WTC11 (cell line): ENCODE measurements around the gene WDR82. TPM values are rescaled to one million over a fixed set of nuclear protein-coding genes. Genes with fewer than 3 reads are reported as not detected.

ENCODE experiments used
- ATAC-seq: fragments of 200-7000 bp; cut with Tn5 transposase; 2 replicates; pipeline ENCODE4 v1.10.0; 2021; ENCODE audit warnings: mild to moderate bottlenecking, moderate library complexity
- CTCF ChIA-PET: fragments of 300-600 bp; sonication (Branson Sonifier 250); formaldehyde crosslinking; loops from one replicate; lab custom pipeline; 2021; ENCODE audit warnings: antibody characterized with exemption; lab: Charles Lee
- POLR2A ChIA-PET: fragments of 350-600 bp; sonication (Branson Sonifier 250); formaldehyde crosslinking; loops from one replicate; lab custom pipeline; 2021; ENCODE audit warnings: antibody characterized with exemption; lab: Charles Lee
- DNase-seq: peaks from one replicate; pipeline ENCODE4 v3.0.0; 2021; ENCODE audit warnings: low spot score
- H3K27ac Mint-ChIP-seq: 2 replicates; pipeline ENCODE4 v1.8.0; 2021; ENCODE audit warnings: mixed read lengths
- H3K27me3 Mint-ChIP-seq: 2 replicates; pipeline ENCODE4 v1.8.0; 2021; ENCODE audit warnings: low read depth, mild to moderate bottlenecking, moderate library complexity, mixed read lengths
- H3K36me3 Mint-ChIP-seq: 2 replicates; pipeline ENCODE4 v1.8.0; 2021; ENCODE audit warnings: mixed read lengths
- H3K4me1 Mint-ChIP-seq: 2 replicates; pipeline ENCODE4 v1.8.0; 2022; ENCODE audit warnings: mixed read lengths
- H3K4me3 Mint-ChIP-seq: 2 replicates; pipeline ENCODE4 v1.8.0; 2021; ENCODE audit warnings: mild to moderate bottlenecking, moderate library complexity, mixed read lengths
- H3K9me3 Mint-ChIP-seq: 2 replicates; pipeline ENCODE4 v1.8.0; 2021; ENCODE audit warnings: mixed read lengths
- AFF4 ChIP-seq: sonication (generic); formaldehyde crosslinking; IDR thresholded peaks from 2 replicates; pipeline ENCODE4 v1.8.1; 2023; ENCODE audit warnings: mild to moderate bottlenecking, missing genetic modification reagents, borderline replicate concordance
- ATF2 ChIP-seq: sonication (generic); formaldehyde crosslinking; IDR thresholded peaks from 2 replicates; pipeline ENCODE4 v1.8.1; 2022; ENCODE audit warnings: low read depth, missing genetic modification reagents, borderline replicate concordance
- EMX1 ChIP-seq: fragments of 250-450 bp; sonication (Bioruptor Pico); IDR thresholded peaks from 2 replicates; pipeline ENCODE4 v1.8.0; 2021; ENCODE audit warnings: mild to moderate bottlenecking
- GRHL2 ChIP-seq: fragments of 250-450 bp; sonication (Bioruptor Pico); IDR thresholded peaks from 2 replicates; pipeline ENCODE4 v1.8.0; 2022; ENCODE audit warnings: mild to moderate bottlenecking, moderate library complexity; ENCODE audit not compliant: insufficient replicate concordance, severe bottlenecking
- IRF1 ChIP-seq: sonication (generic); formaldehyde crosslinking; IDR thresholded peaks from 2 replicates; pipeline ENCODE4 v1.8.0; 2023; ENCODE audit warnings: missing genetic modification reagents
- IRF2 ChIP-seq: sonication (generic); formaldehyde crosslinking; IDR thresholded peaks from 2 replicates; pipeline ENCODE4 v1.8.0; 2022; ENCODE audit warnings: low read depth, missing genetic modification reagents, borderline replicate concordance
- JUN ChIP-seq: sonication (generic); formaldehyde crosslinking; IDR thresholded peaks from 2 replicates; pipeline ENCODE4 v1.8.0; 2023; ENCODE audit warnings: mild to moderate bottlenecking, missing genetic modification reagents
- NFE2L1 ChIP-seq: sonication (generic); formaldehyde crosslinking; IDR thresholded peaks from 2 replicates; pipeline ENCODE4 v1.8.1; 2023; ENCODE audit warnings: missing genetic modification reagents
- NFYB ChIP-seq: sonication (generic); formaldehyde crosslinking; conservative IDR thresholded peaks from 2 replicates; pipeline ENCODE4 v1.8.0; 2022; ENCODE audit warnings: low read depth, missing genetic modification reagents
- NR2C2 ChIP-seq: sonication (generic); formaldehyde crosslinking; IDR thresholded peaks from 2 replicates; pipeline ENCODE4 v1.8.0; 2022; ENCODE audit warnings: mild to moderate bottlenecking, missing genetic modification reagents
- NR3C1 ChIP-seq: sonication (generic); formaldehyde crosslinking; conservative IDR thresholded peaks from 2 replicates; pipeline ENCODE4 v1.8.1; 2023; ENCODE audit warnings: low read depth, mild to moderate bottlenecking, missing genetic modification reagents
- SMAD3 ChIP-seq: sonication (generic); formaldehyde crosslinking; IDR thresholded peaks from 2 replicates; pipeline ENCODE4 v1.8.0; 2022; ENCODE audit warnings: missing genetic modification reagents, mild to moderate bottlenecking, borderline replicate concordance
- SOX15 ChIP-seq: fragments of 250-450 bp; sonication (Bioruptor Pico); IDR thresholded peaks from 2 replicates; pipeline ENCODE4 v1.9.0; 2021; ENCODE audit warnings: mild to moderate bottlenecking
- SP1 ChIP-seq: sonication (generic); formaldehyde crosslinking; conservative IDR thresholded peaks from 2 replicates; pipeline ENCODE4 v1.8.1; 2022; ENCODE audit warnings: missing genetic modification reagents
- TP53 ChIP-seq: sonication (generic); formaldehyde crosslinking; IDR thresholded peaks from 2 replicates; pipeline ENCODE4 v1.8.1; 2023; ENCODE audit warnings: mild to moderate bottlenecking, missing genetic modification reagents
- ZNF232 ChIP-seq: sonication (generic); formaldehyde crosslinking; IDR thresholded peaks from 2 replicates; pipeline ENCODE4 v1.8.0; 2022; ENCODE audit warnings: mild to moderate bottlenecking, missing genetic modification reagents
- ZNF396 ChIP-seq: fragments of 250-450 bp; sonication (Bioruptor Pico); IDR thresholded peaks from 2 replicates; pipeline ENCODE4 v1.8.0; 2021; ENCODE audit warnings: mild to moderate bottlenecking, moderate library complexity, borderline replicate concordance
- ZNF671 ChIP-seq: fragments of 250-450 bp; sonication (Bioruptor Pico); IDR thresholded peaks from 2 replicates; pipeline ENCODE4 v1.8.0; 2021; ENCODE audit warnings: mild to moderate bottlenecking
- ZSCAN18 ChIP-seq: fragments of 250-450 bp; sonication (Bioruptor Pico); IDR thresholded peaks from 2 replicates; pipeline ENCODE4 v2.1.2; 2022; ENCODE audit warnings: mild to moderate bottlenecking, moderate library complexity
- total RNA-seq: library from RNA; stranded (reverse); gene quantifications from 3 replicates; pipeline ENCODE4 v1.2.3, GENCODE V29; 2021
- TF ChIP-seq, protein P1 (sequence below): sonication (generic); formaldehyde crosslinking; conservative IDR thresholded peaks from 2 replicates; pipeline ENCODE4 v1.8.1; 2023; ENCODE audit warnings: mild to moderate bottlenecking, low read depth, missing genetic modification reagents, moderate library complexity
- TF ChIP-seq, protein P2 (sequence below): fragments of 250-450 bp; sonication (Bioruptor Pico); IDR thresholded peaks from 2 replicates; pipeline ENCODE4 v1.9.0; 2021; ENCODE audit warnings: mild to moderate bottlenecking

Gene WDR82
- total RNA-seq, 1 experiment from 2014 or later: 69.7 TPM

- POLR2A ChIA-PET: no interaction called here
- H3K9me3 Mint-ChIP-seq: no peaks in the 10 kb centered on the region
- peaks cover 71% of the 10 kb centered on the region for H3K36me3 Mint-ChIP-seq
- no peaks in the 10 kb centered on the region for H3K27me3 Mint-ChIP-seq
- 0 out of 2 replicates have a peak overlapping the region, but pooled peaks have one; percentile 57 for H3K27ac Mint-ChIP-seq
- DNase-seq (no peak), ATAC-seq (no peak)
- CTCF ChIA-PET: no interaction called here
- TF ChIP-seq IRF2 (CRISPR knock-in tag): no peak
- no peak for TF ChIP-seq ATF2 (CRISPR knock-in tag)
- no peak for TF ChIP-seq EMX1 (CRISPR knock-in tag)
- no peak for TF ChIP-seq SMAD3
- no peak for TF ChIP-seq ZNF396
- no peak for TF ChIP-seq ZNF671
- H3K4me3 Mint-ChIP-seq: no peak overlapping the region
- peaks cover 12% of the 10 kb centered on the region; the same call in 1 of the 2 replicates for H3K4me1 Mint-ChIP-seq
Measured at GRCh38 chr3:52270252-52270754, 8.1 kb downstream of the WDR82 start.

DNA sequence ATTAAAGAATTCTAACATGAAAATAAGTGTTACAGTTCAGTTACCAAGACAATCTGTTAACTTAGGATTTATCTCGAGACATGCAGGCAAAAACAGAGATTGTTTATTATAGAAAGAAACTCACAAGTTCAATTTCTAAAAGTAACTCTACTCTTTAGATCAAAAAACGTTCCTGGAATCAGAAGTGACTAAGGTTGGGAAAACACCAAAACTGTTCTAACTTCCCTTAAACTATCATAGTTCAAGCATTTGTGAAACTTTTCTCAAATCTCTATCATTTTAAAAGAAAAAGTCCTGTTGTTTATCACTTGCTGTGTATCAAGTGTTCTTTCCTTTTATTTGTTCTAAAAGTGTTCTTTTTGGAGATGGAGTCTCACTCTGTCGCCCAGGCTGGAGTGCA, 8.7 kb downstream of the WDR82 start:
- H3K27me3 Mint-ChIP-seq: no peaks in the 10 kb centered on the region
- H3K4me1 Mint-ChIP-seq: peaks cover 10% of the 10 kb centered on the region; the same call in 1 of the 2 replicates
- H3K4me3 Mint-ChIP-seq: no peak overlapping the region
- CTCF ChIA-PET: no interaction called here
- H3K9me3 Mint-ChIP-seq: no peaks in the 10 kb centered on the region
- ATAC-seq: no peak
- TF ChIP-seq ZSCAN18 (CRISPR knock-in tag): no peak
- TF ChIP-seq NR3C1 (CRISPR knock-in tag): no peak
- TF ChIP-seq, protein P1, sequence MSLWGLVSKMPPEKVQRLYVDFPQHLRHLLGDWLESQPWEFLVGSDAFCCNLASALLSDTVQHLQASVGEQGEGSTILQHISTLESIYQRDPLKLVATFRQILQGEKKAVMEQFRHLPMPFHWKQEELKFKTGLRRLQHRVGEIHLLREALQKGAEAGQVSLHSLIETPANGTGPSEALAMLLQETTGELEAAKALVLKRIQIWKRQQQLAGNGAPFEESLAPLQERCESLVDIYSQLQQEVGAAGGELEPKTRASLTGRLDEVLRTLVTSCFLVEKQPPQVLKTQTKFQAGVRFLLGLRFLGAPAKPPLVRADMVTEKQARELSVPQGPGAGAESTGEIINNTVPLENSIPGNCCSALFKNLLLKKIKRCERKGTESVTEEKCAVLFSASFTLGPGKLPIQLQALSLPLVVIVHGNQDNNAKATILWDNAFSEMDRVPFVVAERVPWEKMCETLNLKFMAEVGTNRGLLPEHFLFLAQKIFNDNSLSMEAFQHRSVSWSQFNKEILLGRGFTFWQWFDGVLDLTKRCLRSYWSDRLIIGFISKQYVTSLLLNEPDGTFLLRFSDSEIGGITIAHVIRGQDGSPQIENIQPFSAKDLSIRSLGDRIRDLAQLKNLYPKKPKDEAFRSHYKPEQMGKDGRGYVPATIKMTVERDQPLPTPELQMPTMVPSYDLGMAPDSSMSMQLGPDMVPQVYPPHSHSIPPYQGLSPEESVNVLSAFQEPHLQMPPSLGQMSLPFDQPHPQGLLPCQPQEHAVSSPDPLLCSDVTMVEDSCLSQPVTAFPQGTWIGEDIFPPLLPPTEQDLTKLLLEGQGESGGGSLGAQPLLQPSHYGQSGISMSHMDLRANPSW (CRISPR knock-in tag): no peak
- TF ChIP-seq, protein P2, sequence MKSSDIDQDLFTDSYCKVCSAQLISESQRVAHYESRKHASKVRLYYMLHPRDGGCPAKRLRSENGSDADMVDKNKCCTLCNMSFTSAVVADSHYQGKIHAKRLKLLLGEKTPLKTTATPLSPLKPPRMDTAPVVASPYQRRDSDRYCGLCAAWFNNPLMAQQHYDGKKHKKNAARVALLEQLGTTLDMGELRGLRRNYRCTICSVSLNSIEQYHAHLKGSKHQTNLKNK (CRISPR knock-in tag): no peak
- TF ChIP-seq AFF4 (CRISPR knock-in tag): no peak
- TF ChIP-seq TP53: no peak
- no peak for TF ChIP-seq SOX15
- TF ChIP-seq NR2C2: no peak
- no peak for TF ChIP-seq NFYB (CRISPR knock-in tag)
- no peak for TF ChIP-seq IRF1 (CRISPR knock-in tag)
- TF ChIP-seq GRHL2 (CRISPR knock-in tag): no peak
- no peak for TF ChIP-seq NFE2L1 (CRISPR knock-in tag)
- no peak for TF ChIP-seq JUN
- no peak for TF ChIP-seq SP1 (CRISPR knock-in tag)
- TF ChIP-seq ZNF232: no peak
- peaks cover 70% of the 10 kb centered on the region for H3K36me3 Mint-ChIP-seq
- H3K27ac Mint-ChIP-seq: no peak overlapping the region
- no peak for DNase-seq
- POLR2A ChIA-PET: no interaction called here
